GM13977 (cell line): Measurements from ENCODE around the gene ACP4.

Experiments used
- DNase-seq: peaks from one replicate; pipeline ENCODE4 v3.0.0; 2012; ENCODE audit warnings: low spot score
- in situ Hi-C: fragments of 300-500 bp; cut with MboI; formaldehyde crosslinking; loops from one replicate; pipeline ENCODE4 v1.12.0; 2022; ENCODE audit warnings: low sequenced_read_pairs, low pct_unique_long_range_greater_than_20kb, mixed read lengths, inconsistent platforms; ENCODE audit not compliant: unreplicated experiment
- TF ChIP-seq, protein P1 (sequence below): IDR thresholded peaks from 2 replicates; pipeline ENCODE4 v1.5.1; 2012; ENCODE audit warnings: mild to moderate bottlenecking, control low read depth; ENCODE audit not compliant: insufficient read depth; ENCODE audit errors: extremely low read depth, missing control alignments

ACP4 gene

DNA sequence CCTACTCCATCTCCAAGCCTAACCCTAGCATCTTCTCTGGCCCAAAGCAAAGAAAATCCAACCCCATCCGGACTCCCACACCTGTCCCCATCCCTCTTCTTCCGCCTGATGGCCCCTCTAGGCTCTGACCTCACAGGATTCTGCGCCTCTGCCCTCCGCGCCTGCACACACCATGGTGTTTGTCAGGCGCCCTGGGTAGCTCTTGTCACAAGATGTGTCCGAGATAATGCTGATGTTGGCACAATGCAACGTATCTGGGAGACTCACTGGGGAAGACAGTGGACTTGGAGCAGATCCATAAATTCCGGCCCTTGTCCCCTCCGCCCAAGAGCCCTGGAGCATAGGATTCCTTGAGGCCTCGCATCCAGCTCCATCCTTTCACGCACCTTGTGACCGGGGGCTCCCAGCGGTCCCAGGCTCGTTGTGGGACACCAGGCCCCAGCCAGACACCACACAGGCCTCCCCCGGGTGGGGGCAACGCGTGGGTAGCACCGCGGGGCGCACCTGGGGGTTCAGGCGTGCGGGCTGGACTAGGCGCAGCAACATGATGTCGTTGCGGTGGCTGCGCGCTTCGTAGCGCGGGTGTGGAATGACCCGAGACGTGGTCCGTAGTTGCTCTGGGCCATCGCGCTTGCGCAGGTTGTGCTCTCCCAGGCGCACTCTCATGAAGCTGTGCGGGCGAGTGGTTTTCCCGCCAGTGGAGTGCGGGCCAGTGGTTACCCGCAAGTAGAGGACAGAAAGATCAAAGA, 36.5 kb downstream of the ACP4 start:
- TF ChIP-seq, protein P1, sequence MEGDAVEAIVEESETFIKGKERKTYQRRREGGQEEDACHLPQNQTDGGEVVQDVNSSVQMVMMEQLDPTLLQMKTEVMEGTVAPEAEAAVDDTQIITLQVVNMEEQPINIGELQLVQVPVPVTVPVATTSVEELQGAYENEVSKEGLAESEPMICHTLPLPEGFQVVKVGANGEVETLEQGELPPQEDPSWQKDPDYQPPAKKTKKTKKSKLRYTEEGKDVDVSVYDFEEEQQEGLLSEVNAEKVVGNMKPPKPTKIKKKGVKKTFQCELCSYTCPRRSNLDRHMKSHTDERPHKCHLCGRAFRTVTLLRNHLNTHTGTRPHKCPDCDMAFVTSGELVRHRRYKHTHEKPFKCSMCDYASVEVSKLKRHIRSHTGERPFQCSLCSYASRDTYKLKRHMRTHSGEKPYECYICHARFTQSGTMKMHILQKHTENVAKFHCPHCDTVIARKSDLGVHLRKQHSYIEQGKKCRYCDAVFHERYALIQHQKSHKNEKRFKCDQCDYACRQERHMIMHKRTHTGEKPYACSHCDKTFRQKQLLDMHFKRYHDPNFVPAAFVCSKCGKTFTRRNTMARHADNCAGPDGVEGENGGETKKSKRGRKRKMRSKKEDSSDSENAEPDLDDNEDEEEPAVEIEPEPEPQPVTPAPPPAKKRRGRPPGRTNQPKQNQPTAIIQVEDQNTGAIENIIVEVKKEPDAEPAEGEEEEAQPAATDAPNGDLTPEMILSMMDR, result no peak
- in situ Hi-C loops, result no loop called here

DNA sequence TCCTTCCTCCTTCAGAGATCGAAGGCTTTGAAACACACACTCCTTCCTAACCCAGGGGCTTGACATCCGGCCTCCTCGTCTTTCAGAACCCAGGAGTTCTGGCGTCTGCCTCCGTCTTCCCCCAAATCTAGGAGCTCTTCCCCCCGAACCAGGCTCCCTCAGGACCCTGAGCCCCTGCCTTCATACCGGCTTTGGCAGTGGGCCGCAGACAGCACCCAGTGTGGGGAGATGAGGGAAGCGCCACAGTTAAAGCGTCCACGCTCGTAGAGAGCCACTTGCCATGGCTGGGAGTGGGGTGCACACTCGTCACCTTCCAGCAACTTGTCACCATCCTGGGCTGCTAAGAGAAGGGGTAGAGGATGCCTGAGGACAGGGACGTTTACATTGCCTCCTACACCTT, 37.3 kb downstream of the ACP4 start:
- TF ChIP-seq, protein P1, result no peak
- in situ Hi-C loops, result no loop called here
- no peak for DNase-seq

More for the DNA sequence above, 36.5 kb downstream of the ACP4 start:
- DNase-seq, result no peak

DNA sequence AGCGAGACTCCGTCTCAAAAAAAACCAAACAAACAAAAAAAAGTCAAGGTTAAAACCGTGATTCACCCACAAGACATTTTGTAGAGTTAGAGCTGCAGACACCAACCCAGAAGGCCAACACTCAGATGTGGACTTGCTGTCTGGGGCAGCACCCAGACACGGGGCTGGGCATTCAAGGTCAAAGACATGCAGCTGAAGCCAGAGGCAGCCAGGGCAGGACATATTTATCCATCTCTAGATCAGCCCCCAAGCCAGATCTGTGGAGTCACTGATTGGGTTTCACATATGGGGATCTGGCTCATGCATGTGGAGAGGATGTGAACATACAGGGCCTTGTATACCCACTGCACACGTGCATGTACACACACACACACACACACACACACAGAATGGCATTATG, 39.6 kb downstream of the ACP4 start:
- TF ChIP-seq, protein P1, result no peak
- no peak for DNase-seq
- in situ Hi-C loops, result no loop called here

DNA sequence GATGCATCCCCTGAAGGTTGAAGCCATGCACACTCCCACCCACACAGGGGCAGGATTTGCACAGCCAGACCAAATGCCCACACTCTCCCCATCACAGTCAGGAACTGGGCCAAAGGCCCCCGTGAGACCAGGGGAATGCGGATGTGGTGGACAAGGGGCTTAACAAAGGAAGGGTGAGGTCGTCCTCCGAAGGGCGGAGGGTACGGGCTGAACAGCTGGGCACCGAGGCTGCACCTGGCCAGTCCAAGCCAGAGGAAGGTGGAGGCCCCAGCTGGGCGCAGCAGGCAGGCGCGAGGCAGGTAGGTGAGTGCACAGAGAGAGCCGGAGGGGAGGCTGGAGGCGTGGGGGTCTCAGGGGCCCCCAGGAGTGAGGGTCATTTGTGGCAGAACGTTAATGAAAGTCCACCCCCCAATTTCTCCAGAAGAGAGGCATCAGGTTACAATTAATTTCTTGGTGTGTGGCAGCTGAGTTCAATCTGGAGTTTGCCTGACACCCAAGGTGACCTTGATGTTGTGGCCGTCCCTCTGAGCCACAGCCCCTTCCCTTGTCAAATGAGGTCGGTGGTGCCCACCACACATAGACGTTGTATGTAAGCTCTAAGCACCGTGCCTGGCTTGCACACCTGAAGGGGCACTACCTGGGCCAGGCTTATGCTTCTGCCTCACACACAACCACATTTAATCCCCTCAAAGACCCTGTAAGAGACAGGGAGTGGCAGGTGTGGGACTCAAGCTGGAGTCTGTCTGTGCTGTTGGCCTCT, 40.2 kb downstream of the ACP4 start:
- in situ Hi-C loops, result no loop called here
- TF ChIP-seq, protein P1, result no peak
- DNase-seq, result no peak

DNA sequence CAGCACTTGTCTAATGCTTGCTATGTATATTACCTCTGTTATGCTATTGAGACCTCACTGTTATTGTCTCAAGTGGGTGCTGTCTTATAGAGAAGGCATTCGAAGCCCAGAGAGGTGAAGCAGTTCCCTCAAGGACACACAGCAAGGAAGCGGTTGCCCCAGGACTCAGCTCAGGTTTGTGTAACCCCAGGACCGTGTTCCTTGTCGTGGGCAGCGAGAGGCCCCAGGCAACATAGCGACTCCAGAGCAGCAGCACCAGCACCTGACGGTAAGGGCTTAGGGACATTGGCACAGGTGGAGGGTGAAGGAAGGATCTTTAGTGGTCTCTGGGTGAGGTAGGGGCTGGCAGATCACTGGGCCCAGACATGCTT, 40.8 kb downstream of the ACP4 start:
- in situ Hi-C loops, result no loop called here
- TF ChIP-seq, protein P1, result no peak
- no peak for DNase-seq

DNA sequence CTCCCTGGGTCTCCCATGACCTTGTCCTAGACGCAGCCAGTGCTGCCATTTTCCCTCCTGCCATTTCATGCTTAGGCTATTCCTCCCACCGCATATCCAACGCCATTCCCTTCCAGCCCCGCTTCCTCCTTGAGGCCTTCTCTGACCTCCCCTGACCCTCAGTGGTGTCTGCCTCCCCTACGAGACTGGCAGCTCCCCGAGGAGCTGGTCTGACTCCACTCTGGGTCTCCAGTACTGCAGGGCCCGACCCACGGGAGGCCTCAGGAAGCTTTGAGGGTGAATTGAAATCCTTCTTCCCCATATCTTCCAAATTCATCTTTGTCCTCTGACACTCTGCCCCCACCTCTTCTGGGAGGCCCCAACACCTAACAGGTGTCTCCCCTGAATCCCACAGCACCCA, 42.5 kb downstream of the ACP4 start:
- TF ChIP-seq, protein P1, result no peak
- in situ Hi-C loops, result no loop called here
- DNase-seq, result no peak
